ENCODE results near the gene CIAO2A. TPM values are rescaled to one million over a fixed set of nuclear protein-coding genes. Genes with fewer than 3 reads are reported as not detected.

Gene CIAO2A, protein sequence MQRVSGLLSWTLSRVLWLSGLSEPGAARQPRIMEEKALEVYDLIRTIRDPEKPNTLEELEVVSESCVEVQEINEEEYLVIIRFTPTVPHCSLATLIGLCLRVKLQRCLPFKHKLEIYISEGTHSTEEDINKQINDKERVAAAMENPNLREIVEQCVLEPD
- total RNA-seq = 100 to 1,000 TPM; 104 to 144 (median 129) TPM

DNA sequence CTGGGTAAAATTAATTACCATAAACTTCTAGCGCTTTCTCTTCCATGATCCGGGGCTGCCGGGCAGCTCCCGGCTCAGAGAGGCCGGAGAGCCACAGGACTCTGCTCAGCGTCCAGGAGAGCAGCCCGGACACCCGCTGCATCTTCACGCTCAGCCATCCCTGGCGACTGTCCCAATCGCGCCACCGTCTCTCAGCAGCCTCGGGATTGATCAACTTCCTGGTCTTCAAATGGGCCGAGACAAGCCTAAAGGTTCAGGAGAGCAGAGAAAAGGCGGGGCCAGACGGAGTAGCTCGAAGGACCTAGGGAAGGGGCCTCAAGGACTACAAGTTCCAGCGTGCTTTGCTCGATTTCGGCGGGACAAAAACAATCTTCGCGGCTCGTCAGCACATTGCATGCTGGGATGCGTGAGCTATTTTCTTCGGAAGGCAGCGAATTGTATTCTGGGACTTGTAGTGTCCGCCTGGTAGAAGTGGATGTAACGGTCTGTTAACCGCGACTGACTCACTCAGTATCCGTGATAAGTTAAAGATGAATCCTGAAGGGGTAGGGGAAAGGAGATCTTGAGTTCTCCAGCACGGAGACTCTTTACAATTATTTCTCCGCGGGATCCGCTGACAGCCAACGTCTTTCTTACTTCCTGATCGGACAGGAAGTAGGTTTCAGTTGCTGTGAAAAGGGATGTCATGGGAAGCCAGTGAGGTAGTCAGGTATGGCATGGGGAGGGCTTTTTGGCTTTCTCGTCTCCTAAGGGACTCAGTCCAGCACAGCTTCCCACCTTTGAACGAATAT lies at the start of gene CIAO2A:
Gene CIAO2A (minus strand): TSS at position 212 of the 791 bp plus-strand sequence. CDS start 70 bp downstream, at position 142.
- Histone ChIP-seq H3K27ac (peak within 1 kb of the TSS; percentile 70 to 93 (median 93)), H3K27me3 (no peaks in the 10 kb centered on the region), H3K4me1 (peaks cover 30 to 59% of the 10 kb centered on the region in 2 donors), H3K4me3 (replicated peaks in 1 of 3) (peak within 1 kb of the TSS; percentile 10 to 89 (median 65)), H3K36me3 (no peaks in the 10 kb centered on the region), H3K9me3 (no peaks in the 10 kb centered on the region)
- peak; percentile 97 for DNase-seq
- 0 to 1% methylated on average over 40 to 41 of the region's 41 CpGs for WGBS, 2 donors
- TF ChIP-seq, protein P1, sequence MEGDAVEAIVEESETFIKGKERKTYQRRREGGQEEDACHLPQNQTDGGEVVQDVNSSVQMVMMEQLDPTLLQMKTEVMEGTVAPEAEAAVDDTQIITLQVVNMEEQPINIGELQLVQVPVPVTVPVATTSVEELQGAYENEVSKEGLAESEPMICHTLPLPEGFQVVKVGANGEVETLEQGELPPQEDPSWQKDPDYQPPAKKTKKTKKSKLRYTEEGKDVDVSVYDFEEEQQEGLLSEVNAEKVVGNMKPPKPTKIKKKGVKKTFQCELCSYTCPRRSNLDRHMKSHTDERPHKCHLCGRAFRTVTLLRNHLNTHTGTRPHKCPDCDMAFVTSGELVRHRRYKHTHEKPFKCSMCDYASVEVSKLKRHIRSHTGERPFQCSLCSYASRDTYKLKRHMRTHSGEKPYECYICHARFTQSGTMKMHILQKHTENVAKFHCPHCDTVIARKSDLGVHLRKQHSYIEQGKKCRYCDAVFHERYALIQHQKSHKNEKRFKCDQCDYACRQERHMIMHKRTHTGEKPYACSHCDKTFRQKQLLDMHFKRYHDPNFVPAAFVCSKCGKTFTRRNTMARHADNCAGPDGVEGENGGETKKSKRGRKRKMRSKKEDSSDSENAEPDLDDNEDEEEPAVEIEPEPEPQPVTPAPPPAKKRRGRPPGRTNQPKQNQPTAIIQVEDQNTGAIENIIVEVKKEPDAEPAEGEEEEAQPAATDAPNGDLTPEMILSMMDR (IDR thresholded peaks at IDR 0.05) = no peak
- peak; percentile 57 to 82 for TF ChIP-seq POLR2A (IDR thresholded peaks at IDR 0.05)
- intact Hi-C loops (cut with DNase I) = no loop called here

DNA sequence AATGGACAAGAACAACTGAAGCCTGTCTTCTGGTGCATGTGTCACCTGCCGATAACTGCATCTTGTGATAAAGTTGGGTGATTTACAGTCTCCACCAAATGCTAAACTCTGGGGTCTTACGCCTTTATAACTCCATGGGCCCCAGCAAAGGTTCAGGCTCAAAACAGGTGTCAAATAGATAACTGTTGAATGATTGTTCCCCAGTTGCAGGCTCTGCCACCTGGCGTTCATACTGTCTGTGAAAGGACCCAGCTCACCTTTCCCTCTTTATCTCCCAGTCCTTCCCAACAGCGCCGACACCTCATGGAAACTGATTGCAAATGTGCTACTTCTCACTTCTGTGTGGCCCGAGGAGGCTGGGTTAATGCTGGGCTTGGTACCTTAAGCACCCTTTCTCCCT lies 49.6 kb upstream of the CIAO2A start:
- H3K27me3 ChIP-seq = no peaks in the 10 kb centered on the region
- peaks cover 23 to 24% of the 10 kb centered on the region in 2 donors for H3K36me3 ChIP-seq
- H3K4me3 ChIP-seq (replicated peaks in 1 of 3) = no peak overlapping the region
- H3K9me3 ChIP-seq = no peaks in the 10 kb centered on the region
- 81 to 85% methylated on average over 6 of the region's 6 CpGs for WGBS, 2 donors
- H3K27ac ChIP-seq = no peak overlapping the region
- TF ChIP-seq, protein P1 (IDR thresholded peaks at IDR 0.05) = no peak
- no peak for TF ChIP-seq POLR2A (IDR thresholded peaks at IDR 0.05)
- H3K4me1 ChIP-seq = peaks cover 0 to 8% of the 10 kb centered on the region in 2 donors
- intact Hi-C loops (cut with DNase I) = no loop called here
- DNase-seq = no peak

DNA sequence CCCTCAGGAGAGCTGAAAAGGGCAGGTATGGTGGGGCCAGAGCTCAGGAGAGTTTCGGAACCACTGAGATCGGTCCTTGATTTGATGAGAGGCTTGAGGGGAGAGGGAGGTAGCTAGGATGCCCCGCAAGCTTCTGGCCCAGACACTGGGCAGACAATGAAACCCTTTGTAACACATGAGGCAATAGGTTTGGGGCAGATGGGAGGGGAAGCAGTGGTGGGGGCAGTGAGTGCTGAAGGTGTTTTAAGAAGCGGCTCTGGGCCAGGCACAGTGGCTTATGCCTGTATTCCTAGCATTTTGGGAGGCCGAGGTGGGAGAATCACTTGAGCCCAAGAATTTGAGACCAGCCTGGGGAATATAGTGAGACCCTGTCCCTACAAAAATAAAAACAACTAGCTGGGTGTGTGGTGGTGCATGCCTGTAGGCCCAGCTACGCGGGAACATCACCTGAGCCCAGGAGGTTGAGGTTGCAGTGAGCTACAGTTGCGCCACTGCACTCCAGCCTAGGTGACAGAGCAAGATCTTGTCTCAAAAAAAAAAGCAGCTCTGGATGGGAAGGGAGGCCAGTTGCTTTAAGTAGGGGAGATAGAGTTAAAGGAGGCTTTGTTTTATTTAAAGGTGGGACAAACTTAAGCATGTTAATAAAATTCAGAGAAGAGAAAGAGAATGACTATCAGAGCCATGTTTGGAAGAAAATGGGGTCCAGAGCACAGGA lies 48.3 kb upstream of the CIAO2A start:
- Histone ChIP-seq H3K9me3 (no peaks in the 10 kb centered on the region), H3K36me3 (peaks cover 36 to 38% of the 10 kb centered on the region in 2 donors), H3K4me3 (replicated peaks in 1 of 3) (no peak overlapping the region), H3K27ac (peak overlapping the region in 2 of 3 donors; percentile 12 to 15), H3K4me1 (peaks cover 0 to 8% of the 10 kb centered on the region in 2 donors), H3K27me3 (no peaks in the 10 kb centered on the region)
- TF ChIP-seq, protein P1 (IDR thresholded peaks at IDR 0.05) = no peak
- TF ChIP-seq POLR2A (IDR thresholded peaks at IDR 0.05) = no peak
- WGBS, 2 donors = 88 to 90% methylated on average over 8 of the region's 8 CpGs
- intact Hi-C loops (cut with DNase I) = no loop called here
- DNase-seq = no peak

DNA sequence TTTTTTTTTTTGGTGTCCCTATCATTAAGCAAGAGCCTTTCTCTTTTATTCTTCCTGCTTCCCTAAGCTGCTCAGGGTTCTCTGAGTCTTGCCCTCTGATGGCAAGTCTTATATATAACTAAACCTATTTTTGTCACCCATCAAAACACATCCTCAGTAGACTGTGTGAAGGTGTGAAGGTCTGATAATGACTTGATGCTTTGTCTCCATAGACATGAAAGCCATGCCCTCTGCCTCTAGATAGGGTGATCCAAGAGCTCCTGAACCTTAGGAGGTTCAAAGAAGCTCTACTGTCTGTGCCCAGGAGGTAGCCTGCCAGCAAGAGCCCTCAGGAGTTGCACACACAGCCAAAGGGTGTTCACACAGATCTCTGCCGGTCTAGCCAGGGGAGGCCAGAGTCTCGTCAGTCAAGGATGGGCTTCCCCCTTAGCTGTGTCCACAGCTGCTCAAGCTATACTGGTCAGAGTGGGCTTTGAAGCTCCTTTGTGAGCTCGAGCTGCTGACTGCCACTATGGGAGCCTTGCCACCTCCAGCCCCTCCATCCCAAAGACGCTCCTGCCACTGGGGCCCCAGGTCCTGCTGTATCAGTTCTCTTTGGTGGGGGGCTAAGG lies 44.8 kb upstream of the CIAO2A start:
- TF ChIP-seq POLR2A (IDR thresholded peaks at IDR 0.05) = no peak
- TF ChIP-seq, protein P1 (IDR thresholded peaks at IDR 0.05) = no peak
- no peak for DNase-seq
- H3K36me3 ChIP-seq = peaks cover 51 to 56% of the 10 kb centered on the region in 2 donors
- intact Hi-C loops (cut with DNase I) = no loop called here
- 93 to 95% methylated on average over 4 of the region's 4 CpGs for WGBS, 2 donors
- no peaks in the 10 kb centered on the region for H3K27me3 ChIP-seq
- H3K4me3 ChIP-seq (replicated peaks in 1 of 3) = no peak overlapping the region
- peaks cover 15% of the 10 kb centered on the region in 2 donors for H3K4me1 ChIP-seq
- no peaks in the 10 kb centered on the region for H3K9me3 ChIP-seq
- no peak overlapping the region for H3K27ac ChIP-seq

All from thyroid gland (tissue), 4 donors.